Measurements from ENCODE around the gene CASQ1.

DNA sequence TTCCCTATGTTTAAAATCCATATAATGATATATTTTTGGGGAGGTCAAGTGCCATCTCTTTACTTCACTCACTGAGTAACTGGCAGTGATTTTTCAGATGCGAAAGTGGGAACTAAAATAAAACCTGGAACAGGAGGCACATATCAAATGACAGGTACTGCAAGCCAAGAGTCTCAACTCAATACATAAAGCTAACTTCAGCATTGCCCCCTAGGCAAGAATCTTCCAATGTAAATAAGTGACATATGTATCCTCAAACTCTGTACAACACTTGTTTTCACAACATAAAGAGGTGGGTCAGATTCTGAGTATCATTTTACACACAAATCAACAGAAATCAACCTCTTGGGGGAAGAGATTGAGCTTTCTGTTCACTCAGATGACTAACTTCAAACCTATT lies 53.8 kb downstream of the CASQ1 start:
- TF ChIP-seq, protein P1, sequence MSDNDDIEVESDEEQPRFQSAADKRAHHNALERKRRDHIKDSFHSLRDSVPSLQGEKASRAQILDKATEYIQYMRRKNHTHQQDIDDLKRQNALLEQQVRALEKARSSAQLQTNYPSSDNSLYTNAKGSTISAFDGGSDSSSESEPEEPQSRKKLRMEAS (IDR thresholded peaks at IDR 0.05; ENCODE audit: insufficient read depth, insufficient read length), result no peak
- TF ChIP-seq CTCF (IDR thresholded peaks at IDR 0.05; ENCODE audit: extremely low read depth in 1 of 2, insufficient read depth in 1 of 2, low read depth in 1 of 2, low read length in 2 of 2) (no peak), POLR2AphosphoS5 (IDR thresholded peaks at IDR 0.05; ENCODE audit: insufficient read depth, low read depth, low read length) (no peak), EZH2 (IDR thresholded peaks at IDR 0.05; ENCODE audit: borderline replicate concordance, low read depth, low read length, severe bottlenecking) (no peak), POLR2A (IDR thresholded peaks at IDR 0.05; ENCODE audit: low read depth, low read length) (no peak), MYC (IDR thresholded peaks at IDR 0.05; ENCODE audit: low read depth, low read length) (no peak), JUN (IDR thresholded peaks at IDR 0.05; ENCODE audit: borderline replicate concordance, insufficient read depth, insufficient read length, low read depth) (no peak), GATA2 (IDR thresholded peaks at IDR 0.05; ENCODE audit: insufficient read depth, insufficient read length, low read depth, low read length) (no peak), FOS (IDR thresholded peaks at IDR 0.05; ENCODE audit: borderline replicate concordance, insufficient read depth, low read length) (no peak)
